Activated B cell treated with CpG ODN at 0.5 μM for 24 hours (primary cell): ENCODE measurements around the gene ETV3L. TPM values are rescaled to one million over a fixed set of nuclear protein-coding genes. Genes with fewer than 3 reads are reported as not detected.

ENCODE experiments used
- ATAC-seq: fragments of 200-7000 bp; cut with Tn5 transposase; one replicate; pipeline ENCODE4 v1.10.0; 2021; ENCODE audit warnings: low read depth, mild to moderate bottlenecking, moderate library complexity
- CTCF ChIA-PET: fragments of 350-600 bp; sonication (Branson Sonifier 250); formaldehyde crosslinking; loops from one replicate; lab custom pipeline; 2021; ENCODE audit warnings: antibody characterized with exemption; lab: Charles Lee
- POLR2A ChIA-PET: fragments of 350-600 bp; sonication (Branson Sonifier 250); formaldehyde crosslinking; loops from one replicate; lab custom pipeline; 2021; ENCODE audit warnings: antibody characterized with exemption; lab: Charles Lee
- DNase-seq: peaks from one replicate; pipeline ENCODE4 v3.0.0; 2022
- H3K27ac Mint-ChIP-seq: one replicate; pipeline ENCODE4 v1.8.0; 2020; ENCODE audit warnings: mixed read lengths
- H3K27me3 Mint-ChIP-seq: one replicate; pipeline ENCODE4 v1.8.0; 2021; ENCODE audit warnings: mixed read lengths
- H3K36me3 Mint-ChIP-seq: one replicate; pipeline ENCODE4 v1.8.0; 2021; ENCODE audit warnings: low read depth, mixed read lengths
- H3K4me1 Mint-ChIP-seq: one replicate; pipeline ENCODE4 v1.8.0; 2021; ENCODE audit warnings: mixed read lengths
- H3K4me3 Mint-ChIP-seq: one replicate; pipeline ENCODE4 v1.8.0; 2020; ENCODE audit warnings: mild to moderate bottlenecking, mixed read lengths
- H3K9me3 Mint-ChIP-seq: one replicate; pipeline ENCODE4 v1.8.0; 2020; ENCODE audit warnings: mixed read lengths
- intact Hi-C: fragments of 100-400 bp; cut with micrococcal nuclease; formaldehyde crosslinking; loops from one replicate; pipeline ENCODE4 v1.15.1; 2024
- total RNA-seq: library from RNA; stranded (reverse); gene quantifications from 2 replicates; pipeline ENCODE4 v1.2.3, GENCODE V29; 2022
- TF ChIP-seq, protein P1 (sequence below): fragments of 200-600 bp; IDR thresholded peaks from one replicate; pipeline ENCODE4 v1.8.0; 2022; ENCODE audit warnings: antibody characterized with exemption, mild to moderate bottlenecking

The ETV3L gene
- total RNA-seq, 1 donor from 2014 or later = not detected

DNA sequence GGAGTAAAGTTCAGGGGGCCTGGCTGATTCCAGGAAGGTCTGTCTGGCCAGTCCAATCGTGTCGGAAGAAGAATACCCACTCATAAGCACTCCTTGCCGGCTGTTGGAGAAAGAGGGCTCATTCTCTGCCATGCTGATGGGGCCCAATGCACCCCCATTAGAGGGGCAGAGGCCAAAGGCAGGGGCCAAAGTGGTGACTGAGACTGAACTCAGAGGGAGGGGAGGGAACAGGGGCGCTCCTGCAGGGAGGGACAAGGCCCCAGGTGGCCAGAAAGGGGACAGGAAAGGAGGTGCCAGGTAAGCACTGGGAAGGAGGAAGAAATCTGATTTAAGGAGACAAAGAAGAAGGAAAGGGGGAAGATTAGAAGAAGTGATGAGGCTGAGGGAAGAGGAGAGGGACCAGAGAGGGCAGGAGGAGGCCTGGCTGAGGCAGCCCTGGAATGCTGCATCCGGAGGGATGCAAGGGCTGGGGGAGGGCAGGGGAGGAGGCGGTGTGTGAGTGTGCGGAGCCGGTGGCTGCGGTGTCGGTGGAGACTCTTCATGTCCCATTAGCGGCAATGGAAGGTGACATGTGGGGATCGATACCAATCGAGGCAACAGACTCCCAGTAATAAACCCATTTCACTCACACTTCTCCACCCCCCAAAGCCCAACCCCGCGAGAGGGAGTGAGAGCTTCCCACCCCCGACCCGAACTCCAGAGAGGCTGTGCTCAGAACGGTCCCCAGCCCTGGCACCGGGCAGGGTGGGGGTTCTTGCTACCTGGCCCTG, 12.0 kb upstream of the ETV3L start:
- POLR2A ChIA-PET = no interaction called here

GRCh38 chr1:157110686-157111085, 11.1 kb upstream of the ETV3L start:
- DNase-seq = no peak
- intact Hi-C loops = no loop called here
- POLR2A ChIA-PET = no interaction called here
- ATAC-seq = no peak
- H3K27ac Mint-ChIP-seq = no peak overlapping the region
- peaks cover 42% of the 10 kb centered on the region for H3K27me3 Mint-ChIP-seq
- no peaks in the 10 kb centered on the region for H3K36me3 Mint-ChIP-seq
- TF ChIP-seq, protein P1, sequence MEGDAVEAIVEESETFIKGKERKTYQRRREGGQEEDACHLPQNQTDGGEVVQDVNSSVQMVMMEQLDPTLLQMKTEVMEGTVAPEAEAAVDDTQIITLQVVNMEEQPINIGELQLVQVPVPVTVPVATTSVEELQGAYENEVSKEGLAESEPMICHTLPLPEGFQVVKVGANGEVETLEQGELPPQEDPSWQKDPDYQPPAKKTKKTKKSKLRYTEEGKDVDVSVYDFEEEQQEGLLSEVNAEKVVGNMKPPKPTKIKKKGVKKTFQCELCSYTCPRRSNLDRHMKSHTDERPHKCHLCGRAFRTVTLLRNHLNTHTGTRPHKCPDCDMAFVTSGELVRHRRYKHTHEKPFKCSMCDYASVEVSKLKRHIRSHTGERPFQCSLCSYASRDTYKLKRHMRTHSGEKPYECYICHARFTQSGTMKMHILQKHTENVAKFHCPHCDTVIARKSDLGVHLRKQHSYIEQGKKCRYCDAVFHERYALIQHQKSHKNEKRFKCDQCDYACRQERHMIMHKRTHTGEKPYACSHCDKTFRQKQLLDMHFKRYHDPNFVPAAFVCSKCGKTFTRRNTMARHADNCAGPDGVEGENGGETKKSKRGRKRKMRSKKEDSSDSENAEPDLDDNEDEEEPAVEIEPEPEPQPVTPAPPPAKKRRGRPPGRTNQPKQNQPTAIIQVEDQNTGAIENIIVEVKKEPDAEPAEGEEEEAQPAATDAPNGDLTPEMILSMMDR = no peak
- H3K9me3 Mint-ChIP-seq = no peaks in the 10 kb centered on the region
- peaks cover 19% of the 10 kb centered on the region for H3K4me1 Mint-ChIP-seq
- CTCF ChIA-PET = interaction anchor here (0.7 kb wide), 1 partner anchor 81 kb away, joined by 3 read pairs; no protein-coding TSS in a partner anchor
- no peak overlapping the region for H3K4me3 Mint-ChIP-seq

More for the DNA sequence above, 12.0 kb upstream of the ETV3L start:
- Mint-ChIP-seq H3K4me3 (no peak overlapping the region), H3K27ac (no peak overlapping the region), H3K27me3 (peaks cover 42% of the 10 kb centered on the region), H3K36me3 (no peaks in the 10 kb centered on the region), H3K9me3 (no peaks in the 10 kb centered on the region), H3K4me1 (peaks cover 12% of the 10 kb centered on the region)
- TF ChIP-seq, protein P1 = no peak
- DNase-seq = no peak
- ATAC-seq = no peak
- intact Hi-C loops = no loop called here
- CTCF ChIA-PET = no interaction called here

GRCh38 chr1:157110003-157110402, 10.4 kb upstream of the ETV3L start:
- Mint-ChIP-seq H3K9me3 (no peaks in the 10 kb centered on the region), H3K36me3 (no peaks in the 10 kb centered on the region), H3K27me3 (peaks cover 42% of the 10 kb centered on the region), H3K4me3 (no peak overlapping the region), H3K4me1 (peaks cover 23% of the 10 kb centered on the region), H3K27ac (no peak overlapping the region)
- ChIA-PET POLR2A (no interaction called here), CTCF (interaction anchor here (1.3 kb wide), 1 partner anchor 46 kb away, joined by 3 read pairs; no protein-coding TSS in a partner anchor)
- intact Hi-C loops = no loop called here
- DNase-seq = no peak
- TF ChIP-seq, protein P1 = no peak
- ATAC-seq = no peak

DNA sequence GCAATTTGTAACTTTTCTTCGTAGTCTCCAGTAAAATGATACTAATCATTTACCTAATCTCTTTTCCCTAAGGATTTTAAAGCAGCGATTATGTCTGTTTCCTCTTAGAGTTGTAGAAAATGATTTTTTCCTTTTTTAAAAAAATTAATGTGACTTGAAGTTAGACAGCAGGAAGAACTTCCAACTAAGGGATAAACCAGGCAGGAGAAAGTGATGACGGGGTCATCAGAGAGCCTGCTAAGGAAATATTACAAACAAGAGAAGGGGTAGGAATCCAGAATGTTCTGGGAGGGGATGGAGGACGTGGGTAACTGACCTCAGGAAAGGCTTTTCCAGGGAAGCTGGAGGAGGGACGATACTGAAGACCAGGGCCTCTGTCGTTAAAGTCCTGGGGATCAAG, 8.8 kb upstream of the ETV3L start:
- Mint-ChIP-seq H3K27ac (no peak overlapping the region), H3K4me1 (peaks cover 26% of the 10 kb centered on the region), H3K9me3 (no peaks in the 10 kb centered on the region), H3K4me3 (no peak overlapping the region), H3K36me3 (no peaks in the 10 kb centered on the region), H3K27me3 (peaks cover 42% of the 10 kb centered on the region)
- intact Hi-C loops = no loop called here
- ATAC-seq (no peak), DNase-seq (no peak)
- ChIA-PET CTCF (no interaction called here), POLR2A (interaction anchor here (1.1 kb wide), 1 partner anchor 29 kb away, joined by 3 read pairs; the partner anchor contains the start of gene ETV3)
- TF ChIP-seq, protein P1 = no peak

DNA sequence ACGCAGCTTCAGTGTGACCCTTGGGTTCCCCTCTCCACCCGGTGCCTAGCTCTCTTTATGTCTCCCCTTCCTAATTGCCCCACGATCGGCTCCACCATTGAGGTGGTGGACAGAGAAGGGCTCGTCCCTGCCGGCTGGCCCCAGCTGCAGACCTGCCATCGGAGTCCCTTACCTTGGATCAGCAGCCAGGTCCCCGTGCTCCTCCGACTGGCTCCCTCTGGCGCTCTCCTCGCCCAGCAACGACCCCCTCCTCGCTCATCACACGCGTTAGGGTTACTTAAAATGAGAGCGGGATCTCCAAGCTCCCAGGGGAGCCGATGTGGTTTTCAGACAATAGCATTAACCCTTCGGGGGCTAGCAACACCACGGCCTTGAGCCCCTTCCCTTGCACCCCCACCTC, 8.1 kb upstream of the ETV3L start:
- Mint-ChIP-seq H3K9me3 (no peaks in the 10 kb centered on the region), H3K27ac (no peak overlapping the region), H3K27me3 (peaks cover 40% of the 10 kb centered on the region), H3K4me3 (no peak overlapping the region), H3K36me3 (no peaks in the 10 kb centered on the region), H3K4me1 (peaks cover 26% of the 10 kb centered on the region)
- ChIA-PET POLR2A (interaction anchor here (1.9 kb wide), 1 partner anchor 31 kb away, joined by 7 read pairs; the partner anchor contains the start of gene ETV3), CTCF (no interaction called here)
- DNase-seq (no peak), ATAC-seq (no peak)
- TF ChIP-seq, protein P1 = no peak
- intact Hi-C loops = loop anchor here (2.0 kb wide), 1 partner anchor 31 kb away; the partner anchor contains the start of gene ETV3
